K562 (cell line): ENCODE measurements around the gene GPR32. TPM values are rescaled to one million over a fixed set of nuclear protein-coding genes. Genes with fewer than 3 reads are reported as not detected.
A peak's percentile ranks its signal among the peaks of the same experiment; 100 is the strongest.

ENCODE experiments used
- CREBBP ChIP-seq: IDR thresholded peaks from one replicate; pipeline ENCODE4 v1.6.1; 2012; ENCODE audit warnings: low read depth, mild to moderate bottlenecking, control low read depth, inconsistent platforms, low read length
- DEAF1 ChIP-seq: fragments of 450-650 bp; formaldehyde crosslinking; IDR thresholded peaks from 2 replicates; pipeline ENCODE4 v1.4.0; 2020; ENCODE audit warnings: mild to moderate bottlenecking, moderate library complexity
- ETS1 ChIP-seq: conservative IDR thresholded peaks from 2 replicates; pipeline ENCODE4 v1.6.1; 2011; ENCODE audit warnings: low read depth, mild to moderate bottlenecking, low read length; ENCODE audit not compliant: control insufficient read depth
- ETS2 ChIP-seq: IDR thresholded peaks from 2 replicates; pipeline ENCODE4 v1.6.1; 2016; ENCODE audit warnings: borderline replicate concordance, missing genetic modification characterization, mild to moderate bottlenecking, moderate library complexity, missing compliant biosample characterization; ENCODE audit not compliant: poor library complexity, severe bottlenecking
- FOXK2 ChIP-seq, 2 experiments: fragments of 450-650 bp; IDR thresholded peaks in 1 of 2; conservative IDR thresholded peaks in 1 of 2; 2 replicates each; pipeline ENCODE4 v1.6.1; 2016; ENCODE audit warnings: low read depth in 2 of 2, mild to moderate bottlenecking in 1 of 2
- NONO ChIP-seq, 2 experiments: fragments of 200-400 bp in 1 of 2; fragments of 450-650 bp in 1 of 2; formaldehyde crosslinking in 1 of 2; IDR thresholded peaks; 2 replicates each; pipeline ENCODE4 v1.6.1; 2017; ENCODE audit warnings: low read depth in 2 of 2, mild to moderate bottlenecking in 2 of 2, moderate library complexity in 2 of 2, low read length in 1 of 2
- PCBP1 ChIP-seq: fragments of 200-400 bp; formaldehyde crosslinking; IDR thresholded peaks from 2 replicates; pipeline ENCODE4 v1.6.1; 2018; ENCODE audit warnings: mild to moderate bottlenecking, low read depth, low read length; ENCODE audit not compliant: poor library complexity, severe bottlenecking
- RB1 ChIP-seq: fragments of 450-650 bp; IDR thresholded peaks from 2 replicates; pipeline ENCODE4 v1.6.1; 2017; ENCODE audit warnings: low read depth, mild to moderate bottlenecking
- ZFX ChIP-seq: sonication (generic); formaldehyde crosslinking; IDR thresholded peaks from 2 replicates; pipeline ENCODE4 v1.8.0; 2022; ENCODE audit warnings: mild to moderate bottlenecking, missing genetic modification reagents, moderate library complexity
- ZNF830 ChIP-seq: fragments of 250-450 bp; sonication (Bioruptor Pico); IDR thresholded peaks from 2 replicates; pipeline ENCODE4 v1.5.0; 2021; ENCODE audit warnings: mild to moderate bottlenecking
- polyA plus RNA-seq, 8 experiments: library from polyadenylated mRNA; depleted of rRNA in 4 of 8; stranded (reverse) in 5 of 8; unstranded in 3 of 8; fragments of >200 nt; fragmentation: Nextera tagmentation in 2 of 8; fragmentation: Illumina TruSeq in 1 of 8; extraction: Ambion mirVana in 2 of 8; extraction: Trizol in 1 of 8; gene quantifications; 2 replicates each; pipeline versions ENCODE4 v1.2.1 to v1.2.3, GENCODE V29; 2011 to 2014; ENCODE audit warnings: inconsistent platforms in 1 of 8, missing spikeins in 1 of 8
- total RNA-seq, 7 experiments: library from RNA; depleted of rRNA in 6 of 7; stranded (reverse); fragments of >200 nt in 6 of 7; fragmentation: Illumina TruSeq in 2 of 7; extraction: Trizol in 2 of 7; gene quantifications; 2 replicates each; pipeline versions ENCODE4 v1.2.1 to v1.2.3, GENCODE V29; 2011 to 2021; ENCODE audit warnings: low replicate concordance in 1 of 7
- TF ChIP-seq, protein P1 (sequence below): sonication (generic); formaldehyde crosslinking; IDR thresholded peaks from 2 replicates; pipeline ENCODE4 v1.8.0; 2022; ENCODE audit warnings: missing genetic modification reagents, mild to moderate bottlenecking, moderate library complexity, borderline replicate concordance
- TF ChIP-seq, protein P2 (sequence below), 3 experiments: fragments of 200-800 bp in 1 of 3; fragments of 250-450 bp in 1 of 3; fragments of 450-650 bp in 1 of 3; sonication (Bioruptor Pico) in 1 of 3; sonication (Bioruptor generic) in 1 of 3; formaldehyde crosslinking in 1 of 3; IDR thresholded peaks; 2 replicates each; pipeline versions ENCODE4 v1.6.1 to v1.8.0; 2016 to 2022; ENCODE audit warnings: mild to moderate bottlenecking in 2 of 3, missing genetic modification characterization in 2 of 3, missing compliant biosample characterization in 1 of 3, moderate library complexity in 1 of 3
- TF ChIP-seq, protein P3 (sequence below): fragments of 250-450 bp; sonication (Bioruptor Pico); IDR thresholded peaks from 2 replicates; pipeline ENCODE4 v1.5.0; 2021; ENCODE audit warnings: mild to moderate bottlenecking, moderate library complexity

The GPR32 gene
- total and polyA plus RNA-seq, 9 of the 15 experiments (the other 6 are each of a cell fraction or from before 2014, with no cell fraction given), result not detected

DNA sequence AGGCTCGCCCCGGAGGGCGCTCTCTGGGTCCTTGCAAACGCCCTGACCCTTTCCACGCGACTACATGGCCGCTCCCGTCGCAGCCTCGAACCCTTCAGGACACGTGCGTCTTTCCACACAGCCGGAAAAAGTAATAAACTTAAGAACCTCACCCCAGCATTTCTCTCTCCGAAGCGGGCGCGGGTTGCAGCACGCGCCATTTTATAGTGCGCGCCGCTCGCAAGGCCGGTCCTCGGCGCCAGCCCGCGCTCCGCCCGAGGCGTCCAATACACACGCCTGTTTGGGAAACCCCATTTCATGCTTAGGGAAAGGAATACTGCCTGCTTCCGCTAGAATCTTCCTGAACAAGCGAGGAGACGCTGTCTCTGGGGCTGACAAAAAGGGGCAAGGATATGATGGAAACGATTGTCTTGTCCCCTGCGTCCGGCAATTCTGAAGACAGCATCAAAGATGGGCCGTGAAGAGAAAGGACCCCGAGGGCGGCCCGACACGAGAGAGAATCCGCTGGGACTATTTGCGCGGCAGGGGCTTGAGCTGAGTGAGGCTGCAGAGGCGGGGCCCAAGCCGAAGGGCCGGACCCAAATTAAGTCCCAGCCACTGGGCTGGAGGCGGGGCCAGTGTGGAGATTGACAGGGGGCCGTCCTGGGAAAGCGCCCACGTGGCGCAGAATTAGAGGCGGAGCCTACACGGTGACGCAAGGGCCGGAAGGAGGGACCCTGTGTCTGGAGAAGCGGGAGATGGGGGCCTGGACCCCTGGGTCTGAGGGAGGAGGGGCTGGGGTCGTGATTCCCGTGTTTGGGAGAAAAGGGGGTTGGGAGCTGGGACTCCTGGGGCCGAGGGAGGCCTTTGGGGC lies 34.4 kb downstream of the GPR32 start (continued):
- TF ChIP-seq DEAF1 (CRISPR knock-in tag) (no peak), RB1 (peak; percentile 96; the same call in 1 of the 2 replicates), FOXK2 (conservative IDR thresholded peaks at IDR 0.05 in 1 of 2, IDR thresholded peaks at IDR 0.05 in 1 of 2; ENCODE audit: low read depth in 2 of 2) (peak in 1 of 2 experiments; percentile 29; a peak in 3 of 4 replicates), NONO (IDR thresholded peaks at IDR 0.05; ENCODE audit: low read depth in 2 of 2, low read length in 1 of 2) (peak; percentile 34 to 60; a peak in 1 of 4 replicates), ZFX (CRISPR knock-in tag) (peak; percentile 83), PCBP1 (peak; percentile 93), ETS2 (no peak), ETS1 (0 out of 2 replicates have a peak, but pooled peaks have one; percentile 25), CREBBP (no peak), ZNF830 (no peak)
- TF ChIP-seq, protein P1, sequence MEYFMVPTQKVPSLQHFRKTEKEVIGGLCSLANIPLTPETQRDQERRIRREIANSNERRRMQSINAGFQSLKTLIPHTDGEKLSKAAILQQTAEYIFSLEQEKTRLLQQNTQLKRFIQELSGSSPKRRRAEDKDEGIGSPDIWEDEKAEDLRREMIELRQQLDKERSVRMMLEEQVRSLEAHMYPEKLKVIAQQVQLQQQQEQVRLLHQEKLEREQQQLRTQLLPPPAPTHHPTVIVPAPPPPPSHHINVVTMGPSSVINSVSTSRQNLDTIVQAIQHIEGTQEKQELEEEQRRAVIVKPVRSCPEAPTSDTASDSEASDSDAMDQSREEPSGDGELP (CRISPR knock-in tag), result peak; percentile 81
- TF ChIP-seq, protein P2, sequence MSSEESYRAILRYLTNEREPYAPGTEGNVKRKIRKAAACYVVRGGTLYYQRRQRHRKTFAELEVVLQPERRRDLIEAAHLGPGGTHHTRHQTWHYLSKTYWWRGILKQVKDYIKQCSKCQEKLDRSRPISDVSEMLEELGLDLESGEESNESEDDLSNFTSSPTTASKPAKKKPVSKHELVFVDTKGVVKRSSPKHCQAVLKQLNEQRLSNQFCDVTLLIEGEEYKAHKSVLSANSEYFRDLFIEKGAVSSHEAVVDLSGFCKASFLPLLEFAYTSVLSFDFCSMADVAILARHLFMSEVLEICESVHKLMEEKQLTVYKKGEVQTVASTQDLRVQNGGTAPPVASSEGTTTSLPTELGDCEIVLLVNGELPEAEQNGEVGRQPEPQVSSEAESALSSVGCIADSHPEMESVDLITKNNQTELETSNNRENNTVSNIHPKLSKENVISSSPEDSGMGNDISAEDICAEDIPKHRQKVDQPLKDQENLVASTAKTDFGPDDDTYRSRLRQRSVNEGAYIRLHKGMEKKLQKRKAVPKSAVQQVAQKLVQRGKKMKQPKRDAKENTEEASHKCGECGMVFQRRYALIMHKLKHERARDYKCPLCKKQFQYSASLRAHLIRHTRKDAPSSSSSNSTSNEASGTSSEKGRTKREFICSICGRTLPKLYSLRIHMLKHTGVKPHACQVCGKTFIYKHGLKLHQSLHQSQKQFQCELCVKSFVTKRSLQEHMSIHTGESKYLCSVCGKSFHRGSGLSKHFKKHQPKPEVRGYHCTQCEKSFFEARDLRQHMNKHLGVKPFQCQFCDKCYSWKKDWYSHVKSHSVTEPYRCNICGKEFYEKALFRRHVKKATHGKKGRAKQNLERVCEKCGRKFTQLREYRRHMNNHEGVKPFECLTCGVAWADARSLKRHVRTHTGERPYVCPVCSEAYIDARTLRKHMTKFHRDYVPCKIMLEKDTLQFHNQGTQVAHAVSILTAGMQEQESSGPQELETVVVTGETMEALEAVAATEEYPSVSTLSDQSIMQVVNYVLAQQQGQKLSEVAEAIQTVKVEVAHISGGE (CRISPR knock-in tag; IDR thresholded peaks at IDR 0.05), result 0 out of 6 replicates have a peak, but pooled peaks of 1 of the 3 experiments have one; percentile 29
- TF ChIP-seq, protein P3, sequence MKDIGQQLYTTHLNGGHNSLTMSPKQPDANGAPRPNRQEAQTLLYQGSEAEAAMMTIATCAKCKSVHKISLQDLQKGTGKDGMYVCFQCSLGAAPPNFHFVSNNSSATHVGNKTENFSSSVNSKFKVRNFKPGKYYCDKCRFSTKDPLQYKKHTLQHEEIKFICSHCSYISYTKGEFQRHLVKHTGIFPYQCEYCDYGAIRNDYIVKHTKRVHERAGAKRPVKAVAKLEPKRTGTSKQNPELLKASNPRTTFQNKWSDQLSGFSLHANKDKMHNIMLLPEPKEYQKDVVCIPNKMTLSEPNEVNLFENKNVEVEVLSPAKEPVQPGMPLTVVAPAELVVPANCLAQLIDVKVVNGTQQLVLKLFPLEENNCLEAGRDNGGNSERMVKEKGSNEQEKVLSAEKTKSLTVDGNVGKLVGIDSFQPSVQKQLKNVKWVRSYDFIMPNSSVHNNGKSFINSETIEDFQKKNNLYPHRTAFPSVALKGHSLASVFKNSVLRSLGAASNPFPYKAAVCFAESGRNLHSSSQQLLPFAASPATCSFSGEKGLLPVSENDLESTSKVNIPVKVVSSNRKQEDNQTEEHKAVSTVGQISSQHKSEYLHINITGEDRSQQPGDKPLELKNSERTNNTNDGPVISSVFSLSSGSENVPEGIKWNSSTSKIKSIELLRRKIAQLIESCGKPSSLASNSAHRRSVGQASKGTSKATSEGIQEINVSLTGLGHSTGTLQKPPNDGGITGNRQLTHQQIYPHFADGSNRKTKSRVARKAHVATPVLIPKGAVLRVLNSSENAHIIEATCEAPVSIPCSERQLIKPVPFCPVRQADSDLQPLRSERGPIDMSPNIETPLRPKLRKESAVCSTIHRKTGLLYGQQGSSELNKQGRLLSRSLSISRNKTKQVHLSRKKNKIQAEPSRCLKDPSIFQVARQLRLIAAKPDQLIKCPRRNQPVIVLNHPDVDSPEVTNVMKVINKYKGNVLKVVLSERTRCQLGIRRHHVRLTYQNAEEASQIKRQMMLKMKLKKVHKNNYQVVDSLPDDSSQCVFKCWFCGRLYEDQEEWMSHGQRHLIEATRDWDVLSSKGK (CRISPR knock-in tag), result no peak
- TF ChIP-seq, all 486 proteins: peak for 178
